Activated CD8-positive, alpha-beta memory T cell treated with anti-CD3 and anti-CD28 coated beads for 36 hours (primary cell): ENCODE results near the gene PPIL4. TPM values are rescaled to one million over a fixed set of nuclear protein-coding genes. Genes with fewer than 3 reads are reported as not detected.

Experiments
- CTCF ChIA-PET: fragments of 350-600 bp; sonication (Branson Sonifier 250); formaldehyde crosslinking; loops from one replicate; lab custom pipeline; 2021; ENCODE audit warnings: antibody characterized with exemption; lab: Charles Lee
- POLR2A ChIA-PET: fragments of 350-600 bp; sonication (Branson Sonifier 250); formaldehyde crosslinking; loops from one replicate; lab custom pipeline; 2021; ENCODE audit warnings: antibody characterized with exemption; lab: Charles Lee
- total RNA-seq, 2 experiments: library from RNA; stranded (reverse); gene quantifications; one replicate each; pipeline ENCODE4 v1.2.3, GENCODE V29; 2021

PPIL4 gene
- total RNA-seq, 2 experiments from 2014 or later, result 30.6 to 30.8 TPM

DNA sequence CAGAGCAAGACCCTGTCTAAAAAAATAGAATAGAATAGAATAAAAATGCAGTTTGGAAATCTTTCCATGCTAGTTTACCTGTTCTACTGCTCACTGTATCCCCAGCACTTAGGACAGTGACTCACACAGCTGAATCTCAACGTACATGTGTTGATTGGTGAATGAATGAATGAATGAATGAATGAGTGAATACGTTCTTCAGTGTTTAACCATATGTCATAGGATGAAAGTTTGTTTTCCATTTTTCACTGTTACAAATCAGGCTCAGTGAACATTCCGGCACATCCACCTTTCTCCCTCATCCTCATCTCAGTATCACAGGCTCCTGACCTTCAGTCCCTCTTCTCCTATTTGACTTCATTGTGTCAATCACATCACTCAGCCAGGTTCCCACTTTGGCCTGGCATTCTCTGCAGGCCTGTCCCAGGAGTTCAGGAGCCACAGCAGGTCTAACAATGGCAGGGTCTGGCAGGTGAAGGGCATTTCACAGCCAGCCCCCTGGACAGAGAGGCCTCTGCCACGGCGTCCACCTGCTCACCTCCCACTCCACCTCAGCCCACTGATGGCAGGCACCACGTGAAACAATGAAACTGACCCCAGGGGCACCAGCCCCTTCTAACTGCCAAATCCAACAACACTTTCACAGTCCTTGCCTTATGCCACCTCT lies 68.9 kb downstream of the PPIL4 start:
- ChIA-PET POLR2A (no interaction called here), CTCF (interaction anchor here (0.5 to 1.3 kb wide), 3 partner anchors 11 to 88 kb away, joined by 3 read pairs; no protein-coding TSS in a partner anchor)

DNA sequence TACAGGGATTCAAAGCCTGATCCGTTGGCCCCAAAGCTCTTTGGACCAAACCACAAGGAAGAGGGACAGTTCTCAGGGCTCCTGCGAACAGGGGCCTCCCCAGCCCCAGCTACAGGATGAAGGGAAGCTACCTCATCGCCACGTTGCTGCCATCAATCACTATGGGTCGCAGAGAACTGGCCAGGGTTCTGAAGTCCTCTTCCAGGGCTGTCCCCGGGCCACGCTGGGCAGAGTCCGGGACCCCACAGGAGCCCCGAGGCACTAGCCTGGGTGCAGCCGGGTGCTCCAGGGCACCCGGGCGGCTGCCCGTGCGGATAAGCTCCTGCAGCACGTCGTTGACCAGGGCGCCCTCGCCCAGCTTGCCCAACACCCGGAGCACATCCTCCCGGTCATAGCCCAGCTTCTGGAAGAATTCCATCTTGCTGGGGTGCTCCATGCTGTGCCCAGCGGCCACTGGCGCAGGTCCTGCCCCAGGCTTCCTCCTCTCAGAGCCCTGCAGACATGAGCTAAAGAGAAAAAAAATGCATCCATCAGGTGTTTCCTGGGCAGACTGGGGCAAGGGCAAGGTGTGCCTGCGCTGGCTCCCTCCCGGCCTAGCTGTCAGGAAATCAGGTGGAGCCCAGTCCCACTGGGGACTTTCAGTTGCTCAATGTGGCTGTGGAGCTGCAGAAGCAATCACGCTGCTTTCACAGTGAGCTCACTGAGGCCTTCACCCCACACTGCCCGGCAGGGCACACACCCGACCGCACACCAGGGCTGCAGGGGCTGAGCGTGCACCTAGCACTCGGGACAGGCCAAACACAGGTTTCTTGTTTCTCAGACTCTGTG lies 71.5 kb downstream of the PPIL4 start:
- ChIA-PET CTCF (interaction anchor here (0.9 to 1.4 kb wide), 2 partner anchors 13 to 41 kb away, joined by 3 read pairs; no protein-coding TSS in a partner anchor), POLR2A (interaction anchor here (0.6 to 1.0 kb wide), 3 partner anchors 14 to 29 kb away, joined by 3 to 4 read pairs (median 3); no protein-coding TSS in a partner anchor)

GRCh38 chr6:149473080-149474052 lies 72.5 kb downstream of the PPIL4 start:
- CTCF ChIA-PET, result interaction anchor here (0.7 to 1.4 kb wide), 4 partner anchors 12 to 42 kb away, joined by 3 read pairs; no protein-coding TSS in a partner anchor

GRCh38 chr6:149472241-149472640 lies 73.6 kb downstream of the PPIL4 start:
- CTCF ChIA-PET, result interaction anchor here (0.7 kb wide), 1 partner anchor 14 kb away, joined by 3 read pairs; no protein-coding TSS in a partner anchor
- POLR2A ChIA-PET, result no interaction called here

More at GRCh38 chr6:149473080-149474052, 72.5 kb downstream of the PPIL4 start:
- POLR2A ChIA-PET, result interaction anchor here (0.7 to 1.0 kb wide), 2 partner anchors 13 to 28 kb away, joined by 3 read pairs; no protein-coding TSS in a partner anchor

DNA sequence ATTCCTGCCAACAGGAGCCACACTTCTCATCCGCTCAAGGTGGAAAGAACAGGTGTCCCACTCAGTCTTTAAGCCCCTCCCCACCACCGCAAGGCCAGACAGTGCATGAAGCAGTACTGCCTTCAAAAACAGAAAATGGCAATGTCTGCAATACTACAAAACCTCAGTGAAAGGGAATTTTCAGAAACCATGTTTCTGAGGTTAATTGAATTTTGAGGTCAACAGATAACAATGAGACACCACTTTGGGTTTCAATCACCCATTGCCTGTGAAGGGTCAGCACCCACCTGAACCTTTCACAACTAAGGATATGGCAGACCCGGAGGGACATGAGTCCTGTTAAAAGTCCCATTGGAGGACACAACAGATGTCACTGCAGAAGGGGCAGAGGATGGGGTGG lies 74.0 kb downstream of the PPIL4 start:
- CTCF ChIA-PET, result no interaction called here
- POLR2A ChIA-PET, result interaction anchor here (1.5 kb wide), 1 partner anchor 9 kb away, joined by 4 read pairs; no protein-coding TSS in a partner anchor

- ChIA-PET POLR2A (interaction anchor here (1.5 kb wide), 1 partner anchor 8 kb away, joined by 4 read pairs; no protein-coding TSS in a partner anchor), CTCF (no interaction called here)
These were observed 74.9 kb downstream of the PPIL4 start for GRCh38 chr6:149470948-149471347.

DNA sequence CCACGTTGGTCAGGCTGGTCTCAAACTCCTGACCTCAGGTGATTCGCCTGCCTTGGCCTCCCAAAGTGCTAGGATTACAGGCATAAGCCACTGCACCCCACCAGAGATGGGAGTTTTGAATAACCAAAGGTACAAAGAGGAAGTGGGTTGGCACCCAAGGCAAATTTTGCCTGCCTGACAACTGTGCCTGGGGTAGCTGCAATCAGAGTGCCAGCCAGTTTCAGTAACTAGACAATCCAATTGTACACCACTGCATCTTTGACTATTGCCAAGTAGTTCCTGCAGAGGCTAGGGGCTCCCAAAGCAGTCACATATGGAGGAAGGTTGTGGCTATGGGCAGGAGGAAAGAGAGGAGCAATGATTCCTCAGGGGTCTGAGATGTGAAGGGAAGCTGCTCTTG lies 77.7 kb downstream of the PPIL4 start:
- POLR2A ChIA-PET, result interaction anchor here (0.5 to 1.7 kb wide), 2 partner anchors 18 to 43 kb away, joined by 3 to 4 read pairs; no protein-coding TSS in a partner anchor
- CTCF ChIA-PET, result no interaction called here

DNA sequence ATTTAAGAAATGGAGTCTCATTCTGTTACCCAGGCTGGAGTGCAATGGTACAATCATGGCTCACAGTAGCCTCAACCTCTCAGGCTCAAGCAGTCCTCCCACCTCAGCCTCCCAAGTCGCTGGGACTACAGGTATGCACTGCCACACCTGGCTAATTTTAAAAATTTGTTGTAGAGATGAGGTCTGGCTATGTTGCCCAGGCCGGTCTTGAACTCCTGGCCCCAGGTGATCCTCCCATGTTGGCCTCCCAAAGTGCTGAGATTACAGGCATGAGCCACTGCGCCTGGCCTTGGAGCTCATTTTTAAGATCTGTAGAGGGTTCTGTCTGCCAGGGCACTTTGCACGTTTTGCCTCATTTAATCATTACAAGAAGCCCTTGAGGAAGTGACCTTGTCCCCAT lies 78.6 kb downstream of the PPIL4 start:
- ChIA-PET CTCF (no interaction called here), POLR2A (interaction anchor here (0.9 kb wide), 1 partner anchor 21 kb away, joined by 3 read pairs; no protein-coding TSS in a partner anchor)

- ChIA-PET POLR2A (interaction anchor here (1.0 to 1.2 kb wide), 2 partner anchors 12 to 59 kb away, joined by 3 read pairs; no protein-coding TSS in a partner anchor), CTCF (interaction anchor here (0.8 to 1.4 kb wide), 3 partner anchors 15 to 82 kb away, joined by 3 to 4 read pairs (median 3); partner anchors contain the start of gene PPIL4)
These were observed 81.4 kb downstream of the PPIL4 start for GRCh38 chr6:149464411-149464810.

- ChIA-PET POLR2A (interaction anchor here (1.0 to 1.2 kb wide), 2 partner anchors 12 to 59 kb away, joined by 3 read pairs; no protein-coding TSS in a partner anchor), CTCF (interaction anchor here (0.8 to 1.4 kb wide), 2 partner anchors 22 to 83 kb away, joined by 3 to 4 read pairs; partner anchors contain the start of gene PPIL4)
These were observed 82.1 kb downstream of the PPIL4 start for GRCh38 chr6:149463781-149464180.

- CTCF ChIA-PET, result interaction anchor here (0.9 kb wide), 1 partner anchor 648 kb away, joined by 3 read pairs; no protein-coding TSS in a partner anchor
- POLR2A ChIA-PET, result interaction anchor here (0.6 kb wide), 1 partner anchor 9 kb away, joined by 4 read pairs; no protein-coding TSS in a partner anchor
These were observed 83.1 kb downstream of the PPIL4 start for GRCh38 chr6:149462712-149463111.

DNA sequence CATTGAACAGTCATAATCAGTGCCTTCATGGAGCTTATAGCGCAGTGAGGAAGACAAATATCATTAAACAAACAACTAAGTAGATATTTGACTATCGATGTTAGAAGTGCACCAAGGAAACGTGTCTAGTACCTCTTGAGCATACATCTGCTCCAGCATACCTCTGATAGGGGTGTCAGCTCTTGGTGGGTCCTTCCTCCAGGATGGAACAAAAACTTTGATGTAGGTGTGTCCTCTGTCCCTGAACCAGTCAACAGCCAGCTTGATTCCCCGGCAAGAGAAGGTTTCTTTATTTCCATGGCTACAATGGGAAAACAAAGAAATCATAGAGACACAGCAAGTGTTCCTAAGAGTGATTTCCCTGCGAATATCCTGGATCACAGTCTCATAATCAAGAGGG lies 84.2 kb downstream of the PPIL4 start:
- POLR2A ChIA-PET, result no interaction called here
- CTCF ChIA-PET, result interaction anchor here (1.0 to 1.6 kb wide), 2 partner anchors 13 to 55 kb away, joined by 3 to 4 read pairs; no protein-coding TSS in a partner anchor

DNA sequence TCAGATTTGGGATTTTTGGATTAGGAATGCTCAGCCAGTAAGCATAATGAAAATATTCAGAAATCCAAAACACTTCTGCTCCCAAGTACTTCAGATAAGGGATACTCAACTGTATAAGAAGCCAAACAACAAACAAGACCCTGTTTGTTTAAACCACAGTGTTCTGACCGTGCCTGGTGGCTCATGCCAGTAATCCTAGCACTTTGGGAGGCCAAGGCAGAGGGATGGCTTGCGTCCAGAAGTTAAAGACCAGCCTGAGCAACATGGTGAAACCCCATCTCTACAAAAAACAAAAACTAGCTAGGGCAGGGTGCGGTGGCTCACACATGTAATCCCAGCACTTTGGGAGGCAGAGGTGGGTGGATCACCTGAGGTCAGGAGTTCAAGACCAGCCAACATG lies 85.6 kb downstream of the PPIL4 start:
- POLR2A ChIA-PET, result interaction anchor here (1.2 kb wide), 1 partner anchor 14 kb away, joined by 3 read pairs; no protein-coding TSS in a partner anchor
- CTCF ChIA-PET, result interaction anchor here (1.6 kb wide), 1 partner anchor 56 kb away, joined by 4 read pairs; no protein-coding TSS in a partner anchor

- POLR2A ChIA-PET, result interaction anchor here (1.2 kb wide), 1 partner anchor 14 kb away, joined by 3 read pairs; no protein-coding TSS in a partner anchor
- CTCF ChIA-PET, result interaction anchor here (1.6 kb wide), 1 partner anchor 57 kb away, joined by 4 read pairs; no protein-coding TSS in a partner anchor
These were observed 86.1 kb downstream of the PPIL4 start for GRCh38 chr6:149459761-149460160.

- ChIA-PET CTCF (interaction anchor here (0.6 to 1.8 kb wide), 2 partner anchors 27 to 90 kb away, joined by 3 to 5 read pairs; no protein-coding TSS in a partner anchor), POLR2A (no interaction called here)
These were observed 87.0 kb downstream of the PPIL4 start for GRCh38 chr6:149458806-149459205.

DNA sequence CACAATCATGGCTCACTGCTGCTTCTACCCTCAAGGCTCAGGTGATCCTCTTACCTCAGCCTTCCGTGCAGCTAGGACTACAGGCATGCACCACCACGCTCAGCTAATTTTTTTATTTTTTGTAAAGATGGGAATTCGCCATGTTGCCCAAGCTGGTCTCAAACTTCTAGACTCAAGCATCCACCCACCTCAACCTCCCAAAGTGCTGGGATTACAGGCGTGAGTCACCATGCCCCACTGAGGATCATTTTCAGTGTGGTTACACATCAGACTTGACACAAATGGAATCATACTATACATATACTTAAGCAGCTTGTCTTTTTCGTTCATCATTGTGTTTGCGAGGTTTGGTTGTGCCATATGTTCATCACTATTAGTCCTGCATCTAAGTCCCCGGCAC lies 87.6 kb downstream of the PPIL4 start:
- ChIA-PET POLR2A (no interaction called here), CTCF (interaction anchor here (1.8 kb wide), 1 partner anchor 26 kb away, joined by 5 read pairs; no protein-coding TSS in a partner anchor)

DNA sequence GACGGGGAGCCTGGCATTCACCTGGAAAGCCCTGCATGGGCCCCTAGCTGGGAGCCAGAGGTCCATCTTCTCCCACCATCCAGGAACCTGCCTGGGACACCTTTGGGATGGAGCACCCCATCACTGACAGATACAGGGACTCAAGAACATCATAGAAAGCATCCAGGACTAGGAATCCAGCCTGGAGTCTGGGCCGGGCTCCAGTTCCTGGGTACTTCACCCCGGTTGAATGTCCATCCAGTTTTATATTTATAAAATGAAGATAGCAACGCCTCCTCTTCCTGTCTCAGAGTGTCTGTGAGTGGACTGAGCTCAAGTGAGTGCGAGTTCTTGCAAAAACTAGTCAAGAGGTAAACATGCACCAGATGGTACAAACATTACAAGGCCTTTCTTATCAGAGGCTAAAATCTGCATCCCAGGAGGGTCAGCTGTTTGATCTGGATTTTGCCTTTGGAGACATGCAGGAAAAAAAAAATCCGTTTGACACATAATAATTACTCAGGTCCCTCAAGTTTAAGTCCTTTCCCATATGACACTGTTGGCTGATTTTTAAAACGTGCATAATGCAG lies 88.4 kb downstream of the PPIL4 start:
- ChIA-PET POLR2A (no interaction called here), CTCF (interaction anchor here (1.8 kb wide), 1 partner anchor 25 kb away, joined by 5 read pairs; no protein-coding TSS in a partner anchor)
